Fibroblast of mammary gland (primary cell): Measurements from ENCODE around the gene DUSP8.

ENCODE experiments used
- DNase-seq: peaks from one replicate; pipeline ENCODE4 v3.0.0-alpha.2; 2010; ENCODE audit warnings: low read depth
- H3K4me3 ChIP-seq: 2 replicates; pipeline ENCODE4 v1.5.1; 2011; ENCODE audit warnings: low read depth, mild to moderate bottlenecking, low read length, moderate library complexity; ENCODE audit not compliant: control insufficient read depth
- CTCF ChIP-seq: conservative IDR thresholded peaks from 2 replicates; pipeline ENCODE4 v1.5.1; 2011; ENCODE audit warnings: low read depth, low read length, inconsistent platforms; ENCODE audit not compliant: control insufficient read depth, insufficient read depth

DUSP8 gene

GRCh38 chr11:1570896-1571759 is 943 bp downstream of the DUSP8 start:
- no peak overlapping the region for H3K4me3 ChIP-seq
- TF ChIP-seq CTCF: no peak
- no peak for DNase-seq

GRCh38 chr11:1570531-1570895 is 1.6 kb downstream of the DUSP8 start:
- no peak for TF ChIP-seq CTCF
- DNase-seq: no peak

GRCh38 chr11:1570001-1570453 is 2.0 kb downstream of the DUSP8 start:
- no peak for DNase-seq
- no peak overlapping the region for H3K4me3 ChIP-seq
- TF ChIP-seq CTCF: no peak

More at GRCh38 chr11:1570531-1570895, 1.6 kb downstream of the DUSP8 start:
- no peak overlapping the region for H3K4me3 ChIP-seq

GRCh38 chr11:1569251-1569780 is 2.8 kb downstream of the DUSP8 start:
- no peak for DNase-seq

GRCh38 chr11:1568441-1568911 is 3.6 kb downstream of the DUSP8 start:
- TF ChIP-seq CTCF: no peak

More at GRCh38 chr11:1569251-1569780, 2.8 kb downstream of the DUSP8 start:
- H3K4me3 ChIP-seq: no peak overlapping the region
- TF ChIP-seq CTCF: no peak

GRCh38 chr11:1567721-1568100 is 4.4 kb downstream of the DUSP8 start:
- no peak for TF ChIP-seq CTCF
- no peak for DNase-seq
- H3K4me3 ChIP-seq: no peak overlapping the region

More at GRCh38 chr11:1568441-1568911, 3.6 kb downstream of the DUSP8 start:
- no peak for DNase-seq
- H3K4me3 ChIP-seq: no peak overlapping the region
